ENCODE measurements around the gene NAB1. TPM values are rescaled to one million over a fixed set of nuclear protein-coding genes. Genes with fewer than 3 reads are reported as not detected.
A peak's percentile ranks its signal among the peaks of the same experiment; 100 is the strongest.

NAB1 gene
- total and polyA plus RNA-seq, 7 donors: 2.6 to 16.9 (median 7.2) TPM

GRCh38 chr2:190618030-190618429, 30.9 kb upstream of the NAB1 start:
- DNase-seq: no peak
- H3K9me3 ChIP-seq: no peaks in the 10 kb centered on the region
- no peak overlapping the region for H3K4me3 ChIP-seq
- ATAC-seq: no peak
- H3K27me3 ChIP-seq (ENCODE audit: insufficient read depth in 3 of 3, low read length in 2 of 3): no peaks in the 10 kb centered on the region
- H3K27ac ChIP-seq: no peak overlapping the region
- WGBS, 3 donors: 79 to 91% (median 85%) methylated on average over 3 of the region's 3 CpGs
- H3K4me1 ChIP-seq: no peaks in the 10 kb centered on the region
- no peak for TF ChIP-seq CTCF (IDR thresholded peaks at IDR 0.05)
- no peaks in the 10 kb centered on the region for H3K36me3 ChIP-seq (ENCODE audit: insufficient read depth in 1 of 2, low read depth in 1 of 2)
- intact Hi-C loops (cut with DNase I): no loop called here

- intact Hi-C loops (cut with DNase I): no loop called here
- no peak for TF ChIP-seq CTCF (IDR thresholded peaks at IDR 0.05)
- H3K9me3 ChIP-seq: no peaks in the 10 kb centered on the region
- peaks cover 6% of the 10 kb centered on the region for H3K4me1 ChIP-seq
- H3K27me3 ChIP-seq (ENCODE audit: insufficient read depth in 3 of 3, low read length in 2 of 3): peaks cover 0 to 2% (median 0%) of the 10 kb centered on the region in 3 donors
- no peaks in the 10 kb centered on the region for H3K36me3 ChIP-seq (ENCODE audit: insufficient read depth in 1 of 2, low read depth in 1 of 2)
- ATAC-seq (no peak), DNase-seq (no peak)
- no peak overlapping the region for H3K27ac ChIP-seq
- H3K4me3 ChIP-seq: no peak overlapping the region
These were observed 23.2 kb upstream of the NAB1 start for GRCh38 chr2:190625691-190626090.

- ATAC-seq (no peak), DNase-seq (no peak)
- Histone ChIP-seq H3K27me3 (ENCODE audit: insufficient read depth in 3 of 3, low read length in 2 of 3) (peaks cover 0 to 2% (median 0%) of the 10 kb centered on the region in 3 donors), H3K4me3 (no peak overlapping the region), H3K9me3 (no peaks in the 10 kb centered on the region), H3K27ac (no peak overlapping the region), H3K4me1 (peaks cover 6% of the 10 kb centered on the region), H3K36me3 (ENCODE audit: insufficient read depth in 1 of 2, low read depth in 1 of 2) (no peaks in the 10 kb centered on the region)
- 40 to 49% (median 40%) methylated on average over 7 of the region's 7 CpGs for WGBS, 3 donors
- intact Hi-C loops (cut with DNase I): no loop called here
- TF ChIP-seq CTCF (IDR thresholded peaks at IDR 0.05): no peak
These were observed 22.2 kb upstream of the NAB1 start for GRCh38 chr2:190626641-190627210.

GRCh38 chr2:190627448-190628412, 21.2 kb upstream of the NAB1 start:
- DNase-seq (peak in 1 of 2 donors; percentile 59), ATAC-seq (peak in 3 of 4 donors; percentile 55 to 72 (median 69))
- no peaks in the 10 kb centered on the region for H3K9me3 ChIP-seq
- intact Hi-C loops (cut with DNase I): no loop called here
- 3 to 4% (median 3%) methylated on average over 23 of the region's 23 CpGs for WGBS, 3 donors
- H3K4me1 ChIP-seq: peaks cover 6% of the 10 kb centered on the region
- peak overlapping the region; percentile 66 for H3K27ac ChIP-seq
- peak overlapping the region; percentile 64 for H3K4me3 ChIP-seq
- peaks cover 0 to 2% (median 0%) of the 10 kb centered on the region in 3 donors for H3K27me3 ChIP-seq (ENCODE audit: insufficient read depth in 3 of 3, low read length in 2 of 3)
- H3K36me3 ChIP-seq (ENCODE audit: insufficient read depth in 1 of 2, low read depth in 1 of 2): no peaks in the 10 kb centered on the region
- no peak for TF ChIP-seq CTCF (IDR thresholded peaks at IDR 0.05)
